CD8-positive, alpha-beta memory T cell (primary cell): Measurements from ENCODE around the gene RTN4RL1. TPM values are rescaled to one million over a fixed set of nuclear protein-coding genes. Genes with fewer than 3 reads are reported as not detected.

Source experiments
- CTCF ChIA-PET: fragments of 350-600 bp; sonication (Branson Sonifier 250); formaldehyde crosslinking; loops from one replicate; lab custom pipeline; 2021; ENCODE audit warnings: antibody characterized with exemption; lab: Charles Lee
- POLR2A ChIA-PET: fragments of 350-600 bp; sonication (Branson Sonifier 250); formaldehyde crosslinking; loops from one replicate; lab custom pipeline; 2021; ENCODE audit warnings: antibody characterized with exemption; lab: Charles Lee
- DNase-seq, 5 donors: peaks; one replicate each; pipeline versions ENCODE4 v3.0.0 to v3.0.0-alpha.2; 2020 to 2022; ENCODE audit warnings: mixed read lengths in 1 of 5
- H3K27ac ChIP-seq: one replicate; pipeline ENCODE4 v1.7.0; 2013; ENCODE audit warnings: low read depth, mild to moderate bottlenecking, low read length, moderate library complexity
- H3K27me3 ChIP-seq: 2 replicates; pipeline ENCODE4 v1.7.0; 2013; ENCODE audit warnings: low read length, mild to moderate bottlenecking; ENCODE audit not compliant: insufficient read depth, poor library complexity, severe bottlenecking
- H3K36me3 ChIP-seq: 2 replicates; pipeline ENCODE4 v1.7.0; 2013; ENCODE audit warnings: mild to moderate bottlenecking, low read length, moderate library complexity; ENCODE audit not compliant: insufficient read depth
- H3K4me1 ChIP-seq: 2 replicates; pipeline ENCODE4 v1.7.0; 2013; ENCODE audit warnings: mild to moderate bottlenecking, low read length, moderate library complexity; ENCODE audit not compliant: insufficient read depth
- H3K4me3 ChIP-seq: 2 replicates; pipeline ENCODE4 v1.7.0; 2013; ENCODE audit warnings: mild to moderate bottlenecking, low read length
- H3K9me3 ChIP-seq: 2 replicates; pipeline ENCODE4 v1.7.0; 2013; ENCODE audit warnings: mild to moderate bottlenecking, low read length
- H3K27ac Mint-ChIP-seq, 8 donors: one replicate each; pipeline ENCODE4 v1.8.0; 2020 to 2021; ENCODE audit warnings: mixed read lengths in 8 of 8, mild to moderate bottlenecking in 6 of 8, inconsistent platforms in 3 of 8, moderate library complexity in 3 of 8
- H3K27me3 Mint-ChIP-seq, 2 donors: one replicate each; pipeline ENCODE4 v1.8.0; 2020 to 2021; ENCODE audit warnings: mixed read lengths in 2 of 2, mild to moderate bottlenecking in 1 of 2, moderate library complexity in 1 of 2
- H3K36me3 Mint-ChIP-seq, 3 donors: one replicate each; pipeline ENCODE4 v1.8.0; 2020 to 2021; ENCODE audit warnings: mixed read lengths in 3 of 3, inconsistent platforms in 1 of 3, mild to moderate bottlenecking in 1 of 3
- H3K4me1 Mint-ChIP-seq, 3 donors: one replicate each; pipeline ENCODE4 v1.8.0; 2020 to 2021; ENCODE audit warnings: mixed read lengths in 3 of 3, inconsistent platforms in 1 of 3, mild to moderate bottlenecking in 1 of 3
- H3K4me3 Mint-ChIP-seq, 7 donors: one replicate each; pipeline ENCODE4 v1.8.0; 2020 to 2021; ENCODE audit warnings: mixed read lengths in 7 of 7, mild to moderate bottlenecking in 6 of 7, moderate library complexity in 4 of 7, inconsistent platforms in 2 of 7
- H3K9me3 Mint-ChIP-seq, 5 donors: one replicate each; pipeline ENCODE4 v1.8.0; 2020 to 2022; ENCODE audit warnings: mixed read lengths in 5 of 5, mild to moderate bottlenecking in 3 of 5, moderate library complexity in 2 of 5, inconsistent platforms in 1 of 5
- polyA plus RNA-seq: library from polyadenylated mRNA; unstranded; fragments of 300-500 nt; fragmentation: Illumina TruSeq; gene quantifications from one replicate; pipeline ENCODE4 v1.2.3, GENCODE V29; 2021
- total RNA-seq, 2 experiments: library from RNA; stranded (reverse); gene quantifications; one replicate each; pipeline ENCODE4 v1.2.3, GENCODE V29; 2021

RTN4RL1 gene
- total and polyA plus RNA-seq, 3 experiments from 2014 or later: 0.32 to 1.2 (median 1.0) TPM

DNA sequence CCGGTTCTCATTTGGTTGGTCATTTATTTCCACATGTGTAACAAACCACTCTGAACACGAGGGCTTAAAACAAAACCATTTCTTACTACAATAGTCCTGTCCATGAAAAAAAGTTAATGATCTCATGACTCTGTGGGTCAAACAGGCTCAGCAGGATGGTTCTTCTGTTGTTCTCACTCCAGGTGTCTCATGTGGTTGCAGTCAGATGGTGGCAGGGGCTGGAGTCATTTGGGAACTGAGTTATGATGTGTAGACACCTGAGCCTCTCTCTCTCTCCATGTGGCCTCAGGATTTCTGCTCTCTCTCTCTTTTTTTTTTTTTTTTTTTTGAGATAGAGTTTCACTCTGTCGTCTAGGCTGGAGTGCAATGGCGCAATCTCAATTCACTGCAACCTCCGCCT, 55.4 kb downstream of the RTN4RL1 start:
- DNase-seq: no peak
- peak overlapping the region in 1 of 8 donors; percentile 23 for H3K27ac Mint-ChIP-seq
- no peaks in the 10 kb centered on the region for H3K9me3 ChIP-seq
- no peak overlapping the region for H3K4me3 Mint-ChIP-seq
- POLR2A ChIA-PET: interaction anchor here (0.7 kb wide), 1 partner anchor 72 kb away, joined by 3 read pairs; no protein-coding TSS in a partner anchor
- CTCF ChIA-PET: no interaction called here
- no peaks in the 10 kb centered on the region for H3K36me3 ChIP-seq
- peaks cover 22 to 50% of the 10 kb centered on the region in 2 donors for H3K27me3 Mint-ChIP-seq
- no peaks in the 10 kb centered on the region for H3K27me3 ChIP-seq
- peaks cover 6 to 13% (median 8%) of the 10 kb centered on the region in 3 donors for H3K4me1 Mint-ChIP-seq
- H3K36me3 Mint-ChIP-seq: peaks cover 0 to 4% (median 0%) of the 10 kb centered on the region in 3 donors
- no peaks in the 10 kb centered on the region for H3K4me1 ChIP-seq
- no peak overlapping the region for H3K27ac ChIP-seq
- peaks cover 0 to 1% (median 0%) of the 10 kb centered on the region in 5 donors for H3K9me3 Mint-ChIP-seq
- no peak overlapping the region for H3K4me3 ChIP-seq

DNA sequence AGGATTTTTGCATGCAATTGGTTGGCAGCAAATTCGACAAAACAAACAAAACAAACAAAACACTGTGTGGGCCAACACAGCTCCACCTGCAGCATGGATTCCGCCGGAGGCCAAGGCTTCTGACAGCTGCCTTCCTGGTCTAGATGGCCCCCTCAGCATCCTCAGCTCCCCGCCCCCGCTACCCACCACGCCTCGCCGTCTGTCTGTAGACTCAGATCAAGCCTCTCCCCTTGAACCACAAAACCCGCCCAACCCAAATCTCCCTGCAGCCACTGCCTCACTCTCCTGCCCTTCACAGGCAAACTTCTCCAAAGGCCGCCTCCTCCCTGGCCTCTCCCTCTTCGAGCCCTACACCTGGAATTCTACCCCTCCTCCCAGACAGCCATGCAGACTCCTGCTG, 57.9 kb downstream of the RTN4RL1 start:
- H3K36me3 ChIP-seq: no peaks in the 10 kb centered on the region
- peaks cover 18 to 37% of the 10 kb centered on the region in 2 donors for H3K27me3 Mint-ChIP-seq
- H3K27me3 ChIP-seq: no peaks in the 10 kb centered on the region
- peaks cover 4 to 8% (median 4%) of the 10 kb centered on the region in 3 donors for H3K4me1 Mint-ChIP-seq
- H3K9me3 Mint-ChIP-seq: peaks cover 0 to 1% (median 0%) of the 10 kb centered on the region in 5 donors
- H3K4me1 ChIP-seq: no peaks in the 10 kb centered on the region
- peak in 1 of 5 donors; percentile 5 for DNase-seq
- no peak overlapping the region for H3K4me3 ChIP-seq
- no peak overlapping the region for H3K4me3 Mint-ChIP-seq
- POLR2A ChIA-PET: no interaction called here
- CTCF ChIA-PET: no interaction called here
- H3K9me3 ChIP-seq: no peaks in the 10 kb centered on the region
- no peaks in the 10 kb centered on the region for H3K36me3 Mint-ChIP-seq
- H3K27ac ChIP-seq: no peak overlapping the region
- peak overlapping the region in 1 of 8 donors; percentile 93 for H3K27ac Mint-ChIP-seq

GRCh38 chr17:1966274-1967086, 58.7 kb downstream of the RTN4RL1 start:
- Histone ChIP-seq H3K4me1 (no peaks in the 10 kb centered on the region), H3K27me3 (no peaks in the 10 kb centered on the region), H3K27ac (no peak overlapping the region), H3K4me3 (no peak overlapping the region), H3K9me3 (no peaks in the 10 kb centered on the region), H3K36me3 (no peaks in the 10 kb centered on the region)
- Mint-ChIP-seq H3K27ac (peak overlapping the region in 1 of 8 donors; percentile 35), H3K4me3 (no peak overlapping the region), H3K9me3 (peaks cover 0 to 1% (median 0%) of the 10 kb centered on the region in 5 donors), H3K36me3 (no peaks in the 10 kb centered on the region), H3K27me3 (peaks cover 17 to 36% of the 10 kb centered on the region in 2 donors), H3K4me1 (peaks cover 4 to 8% (median 4%) of the 10 kb centered on the region in 3 donors)
- CTCF ChIA-PET: no interaction called here
- POLR2A ChIA-PET: no interaction called here
- no peak for DNase-seq

DNA sequence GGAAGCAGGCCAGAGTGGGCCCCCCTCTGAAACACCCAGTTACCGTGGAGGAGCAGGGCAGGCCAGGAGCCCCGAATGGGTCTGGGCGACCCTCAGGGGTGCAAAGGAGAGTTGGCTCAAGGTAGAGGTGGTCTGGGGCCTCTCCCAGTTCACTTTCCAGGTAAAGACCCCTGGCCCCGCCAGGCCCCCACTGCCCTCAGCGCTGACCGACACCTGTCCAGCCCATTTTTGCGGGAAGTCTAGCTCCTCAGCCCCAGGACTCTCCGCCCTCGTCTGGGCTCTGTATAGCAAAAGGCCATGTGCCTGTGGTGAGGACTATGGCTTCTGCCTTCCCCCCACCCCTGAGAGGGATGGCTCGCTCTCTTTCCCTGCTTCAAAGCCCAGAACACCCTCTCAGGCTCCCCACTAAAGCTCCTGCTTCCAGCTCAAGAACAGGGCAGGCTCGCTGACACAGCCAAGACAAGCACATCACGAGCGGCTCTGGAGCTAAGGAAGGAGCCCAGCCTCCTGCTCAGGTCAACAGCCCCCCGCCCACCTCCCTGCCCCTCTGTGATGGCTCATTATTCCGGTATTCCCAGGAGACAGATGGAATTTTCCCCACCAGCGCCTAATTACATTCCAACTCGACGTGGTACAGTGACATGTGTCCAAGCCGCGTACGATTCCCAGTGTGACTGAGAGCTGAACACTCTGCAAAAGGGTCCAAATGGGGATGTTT, 59.4 kb downstream of the RTN4RL1 start:
- CTCF ChIA-PET: no interaction called here
- H3K27ac Mint-ChIP-seq: no peak overlapping the region

DNA sequence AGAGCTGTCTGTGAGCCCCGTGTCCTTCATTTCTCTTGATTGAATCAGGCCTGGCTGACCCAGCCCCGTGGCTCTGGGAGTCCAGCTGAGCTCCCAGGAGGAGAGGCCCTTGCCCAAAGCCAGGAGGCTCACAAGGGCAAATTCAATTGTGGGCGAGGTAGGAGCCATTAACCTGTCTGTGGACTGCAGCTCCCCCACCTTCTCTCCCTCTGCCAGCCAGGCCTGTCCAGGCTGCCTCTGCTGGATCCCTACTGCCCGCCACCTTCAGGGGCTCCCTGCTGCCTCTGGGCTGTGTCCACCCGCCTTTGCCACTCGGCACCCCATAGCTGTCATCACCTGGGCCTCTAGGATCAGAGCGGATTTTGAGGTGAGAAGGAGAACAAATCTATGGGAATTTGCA, 61.9 kb downstream of the RTN4RL1 start:
- Mint-ChIP-seq H3K27me3 (peaks cover 6 to 10% of the 10 kb centered on the region in 2 donors), H3K4me3 (no peak overlapping the region), H3K36me3 (no peaks in the 10 kb centered on the region), H3K4me1 (peaks cover 4 to 8% (median 4%) of the 10 kb centered on the region in 3 donors), H3K27ac (no peak overlapping the region), H3K9me3 (no peaks in the 10 kb centered on the region)
- Histone ChIP-seq H3K36me3 (no peaks in the 10 kb centered on the region), H3K27ac (no peak overlapping the region), H3K4me3 (no peak overlapping the region), H3K27me3 (no peaks in the 10 kb centered on the region), H3K9me3 (no peaks in the 10 kb centered on the region), H3K4me1 (no peaks in the 10 kb centered on the region)
- CTCF ChIA-PET: no interaction called here
- POLR2A ChIA-PET: no interaction called here
- no peak for DNase-seq

More for the DNA sequence above, 59.4 kb downstream of the RTN4RL1 start:
- Histone ChIP-seq H3K27ac (no peak overlapping the region), H3K27me3 (no peaks in the 10 kb centered on the region), H3K4me1 (no peaks in the 10 kb centered on the region), H3K36me3 (no peaks in the 10 kb centered on the region), H3K4me3 (no peak overlapping the region), H3K9me3 (no peaks in the 10 kb centered on the region)
- DNase-seq: no peak
- no peak overlapping the region for H3K4me3 Mint-ChIP-seq
- POLR2A ChIA-PET: no interaction called here
- H3K9me3 Mint-ChIP-seq: peaks cover 0 to 1% (median 0%) of the 10 kb centered on the region in 5 donors
- peaks cover 12 to 30% of the 10 kb centered on the region in 2 donors for H3K27me3 Mint-ChIP-seq
- H3K4me1 Mint-ChIP-seq: peaks cover 4 to 8% (median 4%) of the 10 kb centered on the region in 3 donors
- no peaks in the 10 kb centered on the region for H3K36me3 Mint-ChIP-seq

DNA sequence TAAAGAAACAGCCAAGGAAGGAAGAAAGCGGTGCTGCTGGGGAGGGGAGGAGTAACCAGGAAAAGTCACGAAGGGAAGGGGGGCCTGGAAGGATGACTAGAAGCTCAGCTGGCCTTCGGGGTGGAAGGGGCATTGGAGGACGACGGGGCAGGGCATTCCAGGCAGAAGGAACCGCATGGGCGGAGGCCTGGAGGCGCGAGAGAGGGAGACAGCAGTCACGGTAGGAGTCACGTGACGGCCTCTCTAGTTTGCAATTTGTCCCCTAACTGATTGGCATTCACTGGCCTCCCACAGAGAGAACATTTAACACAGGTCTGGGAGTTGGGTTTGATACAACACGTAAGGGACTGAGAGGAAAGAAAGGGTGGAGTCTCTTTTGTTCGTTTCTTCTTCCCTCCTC, 63.9 kb downstream of the RTN4RL1 start:
- H3K4me3 Mint-ChIP-seq: no peak overlapping the region

GRCh38 chr17:1960545-1960912, 64.6 kb downstream of the RTN4RL1 start:
- Mint-ChIP-seq H3K27me3 (peaks cover 0 to 2% of the 10 kb centered on the region in 2 donors), H3K4me1 (no peaks in the 10 kb centered on the region), H3K9me3 (no peaks in the 10 kb centered on the region), H3K27ac (no peak overlapping the region), H3K36me3 (no peaks in the 10 kb centered on the region), H3K4me3 (no peak overlapping the region)
- Histone ChIP-seq H3K4me3 (no peak overlapping the region), H3K36me3 (no peaks in the 10 kb centered on the region), H3K27ac (no peak overlapping the region), H3K9me3 (no peaks in the 10 kb centered on the region), H3K27me3 (no peaks in the 10 kb centered on the region), H3K4me1 (no peaks in the 10 kb centered on the region)
- ChIA-PET CTCF (no interaction called here), POLR2A (no interaction called here)
- no peak for DNase-seq

More for the DNA sequence above, 63.9 kb downstream of the RTN4RL1 start:
- no peaks in the 10 kb centered on the region for H3K36me3 Mint-ChIP-seq
- no peaks in the 10 kb centered on the region for H3K36me3 ChIP-seq
- no peaks in the 10 kb centered on the region for H3K4me1 ChIP-seq
- DNase-seq: no peak
- ChIA-PET CTCF (no interaction called here), POLR2A (no interaction called here)
- H3K9me3 ChIP-seq: no peaks in the 10 kb centered on the region
- no peak overlapping the region for H3K27ac ChIP-seq
- peaks cover 0 to 2% of the 10 kb centered on the region in 2 donors for H3K27me3 Mint-ChIP-seq
- H3K4me3 ChIP-seq: no peak overlapping the region
- H3K27me3 ChIP-seq: no peaks in the 10 kb centered on the region
- peak overlapping the region in 1 of 8 donors; percentile 35 for H3K27ac Mint-ChIP-seq
- no peaks in the 10 kb centered on the region for H3K9me3 Mint-ChIP-seq
- no peaks in the 10 kb centered on the region for H3K4me1 Mint-ChIP-seq
